Left renal pelvis (tissue), 4 donors: ENCODE measurements around the gene CAV1. TPM values are rescaled to one million over a fixed set of nuclear protein-coding genes. Genes with fewer than 3 reads are reported as not detected.

ENCODE experiments used
- DNase-seq, 4 donors: peaks; one replicate each; pipeline ENCODE4 v3.0.0-alpha.2; 2013; ENCODE audit warnings: low read depth in 4 of 4, low spot score in 3 of 4
- polyA plus RNA-seq, 4 donors: library from polyadenylated mRNA; unstranded; fragments of 120-200 nt; gene quantifications; one replicate each; pipeline ENCODE4 v1.2.1, GENCODE V29; 2013; ENCODE audit not compliant: insufficient read length in 4 of 4

CAV1 gene
- polyA plus RNA-seq, 4 donors = 25.9 to 84.3 (median 38.3) TPM

DNA sequence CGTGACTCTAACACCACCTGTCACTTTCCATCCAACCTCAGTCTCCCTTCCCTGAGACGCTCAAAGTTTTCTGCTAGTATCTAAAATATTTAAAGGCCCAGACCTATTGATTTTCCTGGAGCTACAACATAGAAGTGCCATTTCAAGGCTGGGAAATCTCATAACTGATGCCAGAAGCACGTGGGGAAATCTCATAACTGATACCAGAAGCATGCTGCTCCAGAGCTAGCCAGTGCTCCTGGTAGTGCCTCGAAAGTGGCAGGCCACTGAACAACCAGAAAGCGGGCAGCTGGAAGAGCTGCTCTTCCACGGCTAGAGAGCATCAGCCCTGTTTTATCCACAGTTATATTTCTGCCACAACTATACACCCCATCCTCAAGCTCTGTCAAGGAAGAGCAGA is 72.5 kb downstream of the CAV1 start:
- DNase-seq = no peak

DNA sequence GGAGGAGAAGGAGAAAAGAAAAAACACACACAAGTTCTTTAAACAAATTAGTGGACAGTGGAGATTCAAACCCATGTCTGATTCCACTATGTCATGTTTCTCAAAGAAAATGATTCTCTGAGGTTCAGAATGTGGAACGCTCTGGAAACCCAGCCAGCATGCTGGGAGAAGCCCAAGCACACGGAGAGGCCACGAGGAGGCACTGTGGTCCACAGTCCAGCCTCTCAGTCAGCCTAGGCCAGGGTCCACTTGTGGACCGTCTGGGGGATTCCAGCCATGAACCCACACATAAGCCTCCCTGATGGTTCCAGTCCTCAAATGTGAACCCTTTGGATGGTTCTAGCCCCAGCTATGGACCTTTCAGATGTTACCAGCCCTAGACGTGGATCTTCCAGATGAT is 73.4 kb downstream of the CAV1 start:
- no peak for DNase-seq

DNA sequence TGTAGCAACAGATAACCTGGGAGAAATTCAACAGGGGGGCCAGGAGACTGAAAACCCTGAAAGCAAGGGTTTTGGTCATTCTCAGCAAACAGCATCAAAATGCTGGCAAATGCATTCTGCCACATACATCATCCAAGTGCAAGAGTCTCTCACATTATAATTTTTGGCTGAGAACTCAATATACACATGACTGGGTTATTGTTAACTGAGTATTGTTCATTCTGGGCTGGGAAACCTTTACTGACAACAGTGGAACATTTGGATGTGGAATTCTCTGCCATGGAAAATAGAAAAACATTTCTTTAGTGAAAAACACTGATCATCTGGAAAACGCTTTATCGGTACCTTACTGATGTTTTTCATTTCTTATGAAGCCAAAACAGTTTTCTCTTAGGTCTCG is 74.0 kb downstream of the CAV1 start:
- no peak for DNase-seq

DNA sequence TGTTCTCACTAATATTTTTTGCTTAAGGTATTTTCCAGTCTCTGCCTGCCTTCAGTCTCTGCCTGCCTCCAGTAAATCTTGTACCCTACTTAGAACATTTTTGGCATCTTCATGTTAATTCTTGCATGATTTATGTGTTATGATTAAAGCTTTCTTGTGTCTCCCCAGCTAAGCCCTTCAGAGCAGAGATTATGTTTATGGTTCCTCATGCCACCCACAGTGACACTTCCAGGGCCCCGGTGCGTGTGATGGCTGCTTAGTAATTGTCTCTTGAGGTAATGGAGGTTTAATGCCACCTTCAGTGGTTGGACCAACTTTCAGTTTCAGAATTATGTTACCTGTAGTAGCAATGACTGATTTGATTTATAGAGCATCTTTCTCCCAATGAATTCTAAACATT is 76.6 kb downstream of the CAV1 start:
- no peak for DNase-seq

DNA sequence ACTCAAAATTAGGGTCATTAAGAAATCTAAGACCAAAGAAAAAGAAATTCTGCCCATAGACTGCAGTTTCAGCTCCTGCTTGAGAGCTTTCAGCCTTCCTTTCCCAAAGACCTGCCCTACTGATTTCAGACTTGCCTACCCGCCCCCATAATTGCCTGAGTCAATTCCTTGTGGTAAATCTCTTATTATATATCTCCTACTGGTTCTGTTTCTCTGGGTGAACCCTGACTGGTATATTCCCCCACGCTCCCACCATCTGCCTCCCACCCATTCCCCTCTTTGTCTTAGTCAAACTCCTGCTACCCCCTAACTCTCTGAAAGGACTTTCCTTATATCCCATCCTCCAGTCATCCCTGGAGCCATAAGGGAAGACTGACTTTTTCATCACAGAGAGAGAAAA is 82.5 kb downstream of the CAV1 start:
- DNase-seq = no peak

DNA sequence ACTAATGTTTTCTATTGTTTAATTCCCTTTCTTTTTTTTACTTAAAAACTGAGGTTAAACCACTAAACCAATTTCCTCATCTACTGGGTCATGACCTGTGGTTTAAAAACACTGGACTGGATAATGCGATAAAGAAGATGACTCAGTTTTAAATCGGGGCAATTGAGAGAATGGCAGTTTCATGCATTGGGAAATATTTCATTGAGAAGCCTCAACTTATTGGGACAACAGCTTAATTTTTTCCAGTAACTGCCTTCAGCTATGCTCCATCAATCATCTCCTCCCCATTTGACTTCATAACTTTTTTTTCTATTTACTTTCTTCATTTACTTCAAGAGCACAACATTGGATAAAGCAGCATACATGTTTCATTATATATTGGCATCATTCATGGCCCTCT is 85.4 kb downstream of the CAV1 start:
- DNase-seq = no peak

DNA sequence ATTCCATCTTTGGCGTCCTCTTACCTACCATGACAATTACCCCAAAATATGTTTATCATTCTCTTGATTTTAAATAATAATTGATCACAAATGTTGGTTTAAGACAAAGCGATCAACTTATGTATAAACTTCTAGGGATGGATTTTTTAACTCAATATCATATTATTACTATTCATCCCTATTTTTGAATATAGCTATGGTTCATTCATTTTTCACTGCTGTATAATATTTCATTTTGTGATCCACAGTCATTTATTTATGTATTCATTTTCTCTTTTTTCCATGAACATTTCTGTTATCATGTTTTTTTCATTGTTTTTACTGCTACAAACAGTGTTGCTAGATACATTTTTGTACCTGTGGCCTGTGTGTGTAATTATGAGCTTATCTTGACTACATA is 85.9 kb downstream of the CAV1 start:
- DNase-seq = no peak

Other genes with a start within 250 kb of the CAV1 start
- 10 to 100 TPM; 28.8 to 33.6 (median 30.9) TPM for gene CAV2, start 25.3 kb upstream of the CAV1 start, polyA plus RNA-seq
- gene MET, start 147.2 kb downstream of the CAV1 start, polyA plus RNA-seq = 10 to 100 TPM in 3 of 4 donors, 1 to 10 TPM in 1; 2.8 to 46.1 (median 39.8) TPM